Common myeloid progenitor, CD34-positive (primary cell): ENCODE data around the gene CACNA2D4.

Experiments
- CTCF ChIA-PET: fragments of 350-600 bp; sonication (Branson Sonifier 250); formaldehyde crosslinking; loops from one replicate; lab custom pipeline; 2021; ENCODE audit warnings: antibody characterized with exemption; lab: Charles Lee
- POLR2A ChIA-PET: fragments of 350-600 bp; sonication (Branson Sonifier 250); formaldehyde crosslinking; loops from one replicate; lab custom pipeline; 2021; ENCODE audit warnings: antibody characterized with exemption; lab: Charles Lee
- DNase-seq, 3 donors: peaks; one replicate each; pipeline versions ENCODE4 v3.0.0 to v3.0.0-alpha.2; 2013
- H3K27ac ChIP-seq, 2 experiments: 1 replicate in 1 of 2; 2 replicates in 1 of 2; pipeline ENCODE4 v1.7.0; 2013; ENCODE audit warnings: inconsistent platforms in 2 of 2, low read length in 2 of 2, mild to moderate bottlenecking in 2 of 2, low read depth in 1 of 2, moderate library complexity in 1 of 2; ENCODE audit not compliant: severe bottlenecking in 2 of 2, insufficient read depth in 1 of 2, poor library complexity in 1 of 2
- H3K27me3 ChIP-seq, 5 experiments: replicated peaks in 2 of 5; 1 replicate in 3 of 5; 2 replicates in 2 of 5; pipeline versions ENCODE4 v1.6.1 to v1.7.0; 2013; ENCODE audit warnings: low read length in 4 of 5, mild to moderate bottlenecking in 2 of 5, moderate library complexity in 2 of 5, inconsistent platforms in 1 of 5; ENCODE audit not compliant: insufficient read depth in 5 of 5, control insufficient read depth in 4 of 5
- H3K36me3 ChIP-seq, 4 experiments: 1 replicate in 2 of 4; 2 replicates in 2 of 4; pipeline versions ENCODE4 v1.6.1 to v1.7.0; 2013; ENCODE audit warnings: low read length in 3 of 4, control low read depth in 1 of 4, mild to moderate bottlenecking in 1 of 4; ENCODE audit not compliant: control insufficient read depth in 4 of 4, insufficient read depth in 4 of 4
- H3K4me1 ChIP-seq, 4 experiments: 1 replicate in 3 of 4; 2 replicates in 1 of 4; pipeline versions ENCODE4 v1.6.1 to v1.7.1; 2013; ENCODE audit warnings: low read length in 3 of 4, mild to moderate bottlenecking in 3 of 4, control low read depth in 1 of 4, inconsistent platforms in 1 of 4, moderate library complexity in 1 of 4; ENCODE audit not compliant: control insufficient read depth in 4 of 4, insufficient read depth in 4 of 4; ENCODE audit errors: control extremely low read depth in 1 of 4
- H3K4me3 ChIP-seq, 7 experiments: 1 replicate in 4 of 7; 2 replicates in 3 of 7; pipeline versions ENCODE4 v1.5.1 to v1.7.0; 2013; ENCODE audit warnings: mild to moderate bottlenecking in 7 of 7, low read length in 6 of 7, moderate library complexity in 6 of 7, inconsistent platforms in 2 of 7, low read depth in 2 of 7, control low read depth in 1 of 7; ENCODE audit not compliant: insufficient read depth in 4 of 7, control insufficient read depth in 1 of 7; ENCODE audit errors: extremely low read depth in 1 of 7
- H3K9me3 ChIP-seq, 5 experiments: 1 replicate in 4 of 5; 2 replicates in 1 of 5; pipeline versions ENCODE4 v1.6.1 to v1.7.1; 2013; ENCODE audit warnings: low read length in 4 of 5, mild to moderate bottlenecking in 2 of 5, inconsistent platforms in 1 of 5, low read depth in 1 of 5, moderate library complexity in 1 of 5; ENCODE audit not compliant: control insufficient read depth in 4 of 5, insufficient read depth in 2 of 5; ENCODE audit errors: control extremely low read depth in 1 of 5
- WGBS: methylation state at CpG from one replicate; pipeline ENCODE4 v1.1.5; 2013; ENCODE audit not compliant: insufficient coverage; 5-methylcytosine and 5-hydroxymethylcytosine counted together

CACNA2D4 gene

GRCh38 chr12:1828856-1829255, 89.6 kb downstream of the CACNA2D4 start:
- H3K4me3 ChIP-seq: no peak overlapping the region
- H3K4me1 ChIP-seq: no peaks in the 10 kb centered on the region
- no peaks in the 10 kb centered on the region for H3K9me3 ChIP-seq
- CTCF ChIA-PET: interaction anchor here (1.8 kb wide), 1 partner anchor 111 kb away, joined by 5 read pairs; no protein-coding TSS in a partner anchor
- DNase-seq: no peak
- H3K27me3 ChIP-seq: peaks cover 0 to 52% (median 16%) of the 10 kb centered on the region in 5 experiments
- POLR2A ChIA-PET: no interaction called here
- 89% methylated on average over 15 of the region's 16 CpGs for WGBS
- H3K36me3 ChIP-seq: no peaks in the 10 kb centered on the region
- no peak overlapping the region for H3K27ac ChIP-seq

DNA sequence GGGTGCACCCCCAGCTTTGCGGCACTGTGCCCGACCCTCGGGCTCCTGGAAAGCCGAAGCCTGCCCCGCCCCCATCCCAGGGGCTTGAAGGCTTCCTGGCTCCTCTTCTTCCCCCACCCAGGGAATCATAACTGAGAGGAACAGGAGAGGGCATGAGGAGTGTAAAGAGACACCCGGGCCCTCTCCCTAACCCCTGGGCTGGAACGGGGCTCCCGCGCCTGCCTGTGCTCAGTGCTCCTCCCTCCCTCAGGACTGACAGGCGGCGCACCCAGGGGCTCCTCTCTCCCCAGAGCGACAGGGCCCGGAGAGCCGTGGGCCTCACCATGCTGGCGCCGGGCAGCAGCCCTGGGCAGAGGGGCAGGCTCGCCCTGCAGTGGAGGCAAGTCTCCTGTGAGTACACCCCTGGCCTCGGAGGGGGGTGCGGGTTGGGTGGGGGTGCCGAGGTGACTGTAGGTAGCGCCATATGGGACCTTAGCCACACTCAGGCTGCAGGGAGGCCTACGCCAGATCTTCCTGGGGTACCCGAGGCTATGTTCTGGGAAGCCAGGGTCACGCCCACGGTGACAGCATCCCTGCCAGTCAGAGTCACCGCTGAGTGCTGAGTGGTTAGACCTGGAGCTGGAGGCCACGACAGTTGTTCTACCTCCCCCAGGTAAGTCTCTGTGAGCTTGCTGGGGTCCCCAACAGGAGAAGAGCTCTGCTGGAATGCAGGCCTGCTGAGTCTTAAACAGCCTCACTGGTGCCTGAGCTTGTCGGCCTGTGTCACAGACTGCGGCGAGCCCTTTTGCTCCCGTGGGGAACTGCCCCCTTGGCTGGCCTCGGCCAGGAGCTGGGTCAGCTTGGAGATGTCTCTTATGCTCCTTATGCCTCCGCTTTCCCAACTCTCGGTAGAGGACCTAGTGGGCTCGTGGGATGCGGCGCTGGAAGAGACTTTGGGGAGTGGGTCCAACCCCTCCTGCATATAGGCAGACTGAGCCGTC, 90.3 kb downstream of the CACNA2D4 start:
- H3K4me3 ChIP-seq: no peak overlapping the region
- POLR2A ChIA-PET: no interaction called here
- peaks cover 0 to 44% (median 16%) of the 10 kb centered on the region in 5 experiments for H3K27me3 ChIP-seq
- CTCF ChIA-PET: no interaction called here
- H3K9me3 ChIP-seq: no peaks in the 10 kb centered on the region
- no peak for DNase-seq
- H3K36me3 ChIP-seq: no peaks in the 10 kb centered on the region
- H3K4me1 ChIP-seq: no peaks in the 10 kb centered on the region
- H3K27ac ChIP-seq: no peak overlapping the region
- 94% methylated on average over 25 of the region's 38 CpGs for WGBS

GRCh38 chr12:1826867-1827705, 91.4 kb downstream of the CACNA2D4 start:
- no peak overlapping the region for H3K27ac ChIP-seq
- H3K9me3 ChIP-seq: no peaks in the 10 kb centered on the region
- H3K4me3 ChIP-seq: no peak overlapping the region
- H3K27me3 ChIP-seq: peaks cover 0 to 42% (median 20%) of the 10 kb centered on the region in 5 experiments
- WGBS: 83% methylated on average over 25 of the region's 25 CpGs
- H3K4me1 ChIP-seq: no peaks in the 10 kb centered on the region
- CTCF ChIA-PET: no interaction called here
- no peak for DNase-seq
- no peaks in the 10 kb centered on the region for H3K36me3 ChIP-seq
- POLR2A ChIA-PET: no interaction called here

GRCh38 chr12:1826401-1826800, 92.1 kb downstream of the CACNA2D4 start:
- Histone ChIP-seq H3K4me1 (no peaks in the 10 kb centered on the region), H3K27ac (no peak overlapping the region), H3K36me3 (no peaks in the 10 kb centered on the region), H3K27me3 (peaks cover 0 to 42% (median 18%) of the 10 kb centered on the region in 5 experiments), H3K4me3 (no peak overlapping the region), H3K9me3 (no peaks in the 10 kb centered on the region)
- no peak for DNase-seq
- WGBS: 89% methylated on average over 9 of the region's 15 CpGs
- ChIA-PET POLR2A (no interaction called here), CTCF (interaction anchor here (1.5 kb wide), 1 partner anchor 28 kb away, joined by 3 read pairs; no protein-coding TSS in a partner anchor)

DNA sequence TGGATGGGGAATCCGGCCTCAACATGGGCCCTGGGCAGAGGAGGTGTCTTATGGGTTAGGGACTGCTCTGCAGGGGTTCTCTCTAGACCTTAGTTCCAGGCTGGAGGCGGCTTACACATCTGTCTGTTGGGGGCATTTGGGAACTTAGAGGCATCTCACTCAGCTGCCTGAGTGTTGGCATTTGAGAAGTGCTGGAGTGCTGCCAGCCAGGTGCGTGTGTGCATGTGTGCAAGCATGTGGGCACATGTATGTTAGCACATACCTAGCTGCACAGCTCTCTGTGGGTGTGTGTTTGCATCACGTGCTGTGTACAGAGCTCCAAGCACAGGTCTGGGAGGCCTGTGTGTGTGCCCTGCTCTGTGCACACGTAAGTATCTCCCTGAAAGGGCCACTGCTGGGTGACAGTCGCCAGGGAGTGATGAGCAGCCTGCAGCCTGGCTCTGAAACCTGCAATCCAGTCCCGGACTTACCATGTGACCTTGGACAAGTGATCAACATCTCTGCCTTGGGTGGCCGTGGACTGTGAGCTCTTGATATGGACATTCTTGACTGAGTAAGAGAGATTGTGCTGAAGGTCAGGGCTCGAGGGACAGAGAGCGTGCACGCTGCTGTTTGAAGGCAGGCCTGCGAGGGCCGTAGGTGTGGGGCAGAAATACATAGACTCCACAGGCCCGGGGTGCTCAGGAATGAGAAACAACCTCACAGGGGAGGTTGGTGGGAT, 92.9 kb downstream of the CACNA2D4 start:
- Histone ChIP-seq H3K9me3 (no peaks in the 10 kb centered on the region), H3K4me3 (no peak overlapping the region), H3K27me3 (peaks cover 0 to 42% (median 16%) of the 10 kb centered on the region in 5 experiments), H3K4me1 (peaks cover 0 to 1% (median 0%) of the 10 kb centered on the region in 4 experiments), H3K27ac (no peak overlapping the region), H3K36me3 (no peaks in the 10 kb centered on the region)
- POLR2A ChIA-PET: no interaction called here
- CTCF ChIA-PET: interaction anchor here (1.0 to 1.5 kb wide), 2 partner anchors 27 to 114 kb away, joined by 3 to 4 read pairs; no protein-coding TSS in a partner anchor
- 97% methylated on average over 14 of the region's 14 CpGs for WGBS
- DNase-seq: no peak

DNA sequence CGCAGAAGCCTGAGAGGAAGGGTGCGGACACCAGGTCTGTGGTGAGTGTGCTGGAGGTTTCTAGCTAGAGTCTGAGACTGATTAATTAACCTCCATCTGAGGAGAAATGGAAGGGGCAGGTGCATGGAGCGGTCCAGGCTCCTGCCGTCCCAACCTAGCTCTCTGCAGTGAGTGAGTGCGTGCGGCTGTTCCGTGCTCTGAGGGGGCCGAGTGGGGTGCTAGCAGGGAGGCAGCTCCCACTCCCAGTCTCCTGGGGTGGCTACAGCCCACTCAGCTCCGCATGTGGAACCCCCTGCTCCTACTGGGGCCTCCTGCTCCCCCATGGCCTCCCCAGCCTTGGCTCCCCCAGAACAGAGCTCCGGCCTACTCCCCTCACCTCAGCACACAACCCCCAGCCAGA, 95.2 kb downstream of the CACNA2D4 start:
- H3K9me3 ChIP-seq: no peaks in the 10 kb centered on the region
- peaks cover 0 to 42% (median 24%) of the 10 kb centered on the region in 5 experiments for H3K27me3 ChIP-seq
- 96% methylated on average over 8 of the region's 10 CpGs for WGBS
- ChIA-PET POLR2A (no interaction called here), CTCF (interaction anchor here (0.8 to 1.4 kb wide), 2 partner anchors 28 to 109 kb away, joined by 3 read pairs; no protein-coding TSS in a partner anchor)
- H3K4me1 ChIP-seq: peaks cover 0 to 5% (median 2%) of the 10 kb centered on the region in 4 experiments
- no peak overlapping the region for H3K4me3 ChIP-seq
- no peaks in the 10 kb centered on the region for H3K36me3 ChIP-seq
- DNase-seq: no peak
- H3K27ac ChIP-seq: no peak overlapping the region
